Karpas-422 (cell line): ENCODE measurements around the gene RAPGEF3. TPM values are rescaled to one million over a fixed set of nuclear protein-coding genes. Genes with fewer than 3 reads are reported as not detected.

Experiments
- DNase-seq: peaks from one replicate; pipeline ENCODE4 v3.0.0-alpha.2; 2015
- H2AFZ ChIP-seq: fragments of 200-600 bp; sonication (generic); 2 replicates; pipeline ENCODE4 v1.6.1; 2014; ENCODE audit warnings: antibody characterized with exemption, low read length, mixed read lengths
- H3K27ac ChIP-seq: fragments of 200-600 bp; sonication (generic); 2 replicates; pipeline ENCODE4 v1.5.1; 2014; ENCODE audit warnings: mild to moderate bottlenecking, low read length, moderate library complexity
- H3K27me3 ChIP-seq: fragments of 200-600 bp; sonication (generic); 2 replicates; pipeline ENCODE4 v1.6.1; 2014; ENCODE audit warnings: low read length, mixed read lengths
- H3K36me3 ChIP-seq: fragments of 200-600 bp; sonication (generic); 2 replicates; pipeline ENCODE4 v1.6.1; 2014; ENCODE audit warnings: low read length, mixed read lengths; ENCODE audit not compliant: insufficient read depth
- H3K4me1 ChIP-seq: fragments of 200-600 bp; sonication (generic); 2 replicates; pipeline ENCODE4 v1.6.1; 2014; ENCODE audit warnings: mild to moderate bottlenecking, low read length, mixed read lengths
- H3K4me2 ChIP-seq: fragments of 200-600 bp; sonication (generic); 2 replicates; pipeline ENCODE4 v1.6.1; 2014; ENCODE audit warnings: low read length, low read depth, mild to moderate bottlenecking; ENCODE audit not compliant: poor library complexity, severe bottlenecking
- H3K4me3 ChIP-seq: fragments of 200-600 bp; sonication (generic); 2 replicates; pipeline ENCODE4 v1.5.1; 2014; ENCODE audit warnings: mild to moderate bottlenecking, antibody characterized with exemption, low read length, mixed read lengths
- H3K79me2 ChIP-seq: fragments of 200-600 bp; sonication (generic); 2 replicates; pipeline ENCODE4 v1.6.1; 2014; ENCODE audit warnings: mild to moderate bottlenecking, low read length, mixed read lengths
- H3K9ac ChIP-seq: fragments of 200-600 bp; sonication (generic); 2 replicates; pipeline ENCODE4 v1.6.0; 2014; ENCODE audit warnings: low read length
- H3K9me2 ChIP-seq: fragments of 200-600 bp; sonication (generic), shearing (Covaris generic); replicated peaks from 2 replicates; pipeline ENCODE4 v1.6.0; 2014; ENCODE audit warnings: mild to moderate bottlenecking, low read length, moderate library complexity; ENCODE audit not compliant: insufficient read depth
- H3K9me3 ChIP-seq: fragments of 300-700, 200-600 bp; sonication (generic); 2 replicates; pipeline ENCODE4 v1.6.1; 2014; ENCODE audit warnings: low read length, mixed read lengths
- H4K20me1 ChIP-seq: fragments of 200-600 bp; sonication (generic); 2 replicates; pipeline ENCODE4 v1.6.1; 2014; ENCODE audit warnings: mild to moderate bottlenecking, antibody characterized with exemption, low read length, low read depth; ENCODE audit not compliant: insufficient read depth
- total RNA-seq: library from RNA; depleted of rRNA; stranded (reverse); fragments of >200 nt; shearing (Covaris generic); gene quantifications from 2 replicates; pipeline ENCODE4 v1.2.3, GENCODE V29; 2014; ENCODE audit warnings: low replicate concordance

RAPGEF3 gene
- total RNA-seq, 1 experiment from 2014 or later = 4.4 TPM

- H3K9me2 ChIP-seq = no peaks in the 10 kb centered on the region
- H3K9me3 ChIP-seq = no peaks in the 10 kb centered on the region
- peaks cover 64% of the 10 kb centered on the region for H3K4me1 ChIP-seq
- no peaks in the 10 kb centered on the region for H4K20me1 ChIP-seq
- H3K27me3 ChIP-seq = no peaks in the 10 kb centered on the region
- peak; percentile 86 for DNase-seq
- H3K9ac ChIP-seq = peak overlapping the region; percentile 44
- peak overlapping the region; percentile 75 for H3K4me2 ChIP-seq
- H2AFZ ChIP-seq = no peak overlapping the region
- H3K4me3 ChIP-seq = peak overlapping the region; percentile 0; the same call in 1 of the 2 replicates
- H3K36me3 ChIP-seq = no peaks in the 10 kb centered on the region
- H3K79me2 ChIP-seq = peaks cover 27% of the 10 kb centered on the region
- peak overlapping the region; percentile 74 for H3K27ac ChIP-seq
Observed at GRCh38 chr12:47775100-47775911, 16.6 kb upstream of the RAPGEF3 start.

GRCh38 chr12:47774663-47775062 is 16.0 kb upstream of the RAPGEF3 start:
- Histone ChIP-seq H4K20me1 (no peaks in the 10 kb centered on the region), H3K79me2 (peaks cover 27% of the 10 kb centered on the region), H3K36me3 (no peaks in the 10 kb centered on the region), H3K4me1 (peaks cover 63% of the 10 kb centered on the region), H3K4me3 (peak overlapping the region; percentile 71; the same call in 1 of the 2 replicates), H3K27me3 (no peaks in the 10 kb centered on the region), H3K9me2 (no peaks in the 10 kb centered on the region), H3K9ac (peak overlapping the region; percentile 44), H3K9me3 (no peaks in the 10 kb centered on the region), H3K4me2 (peak overlapping the region; percentile 75), H3K27ac (peak overlapping the region; percentile 74), H2AFZ (no peak overlapping the region)
- DNase-seq = no peak

- Histone ChIP-seq H3K27ac (peak overlapping the region; percentile 3; the same call in 1 of the 2 replicates), H3K4me2 (peak overlapping the region; percentile 75), H3K9ac (peak overlapping the region; percentile 80), H3K36me3 (no peaks in the 10 kb centered on the region), H4K20me1 (no peaks in the 10 kb centered on the region), H3K4me3 (peak overlapping the region; percentile 71), H3K9me3 (no peaks in the 10 kb centered on the region), H2AFZ (no peak overlapping the region), H3K4me1 (peaks cover 58% of the 10 kb centered on the region), H3K27me3 (no peaks in the 10 kb centered on the region), H3K9me2 (no peaks in the 10 kb centered on the region), H3K79me2 (peaks cover 27% of the 10 kb centered on the region)
- DNase-seq = no peak
Observed at GRCh38 chr12:47773858-47774580, 15.3 kb upstream of the RAPGEF3 start.

- peaks cover 27% of the 10 kb centered on the region for H3K79me2 ChIP-seq
- H3K27ac ChIP-seq = peak within 1 kb of the TSS; percentile 3; the same call in 1 of the 2 replicates
- no peaks in the 10 kb centered on the region for H4K20me1 ChIP-seq
- peak within 1 kb of the TSS; percentile 71 for H3K4me3 ChIP-seq
- DNase-seq = peak; percentile 91
- H3K4me1 ChIP-seq = peaks cover 50% of the 10 kb centered on the region
- peak within 1 kb of the TSS; percentile 75 for H3K4me2 ChIP-seq
- H3K9ac ChIP-seq = peak within 1 kb of the TSS; percentile 80
- H3K27me3 ChIP-seq = no peaks in the 10 kb centered on the region
- no peaks in the 10 kb centered on the region for H3K36me3 ChIP-seq
- no peaks in the 10 kb centered on the region for H3K9me3 ChIP-seq
- H2AFZ ChIP-seq = peak within 1 kb of the TSS; percentile 46; the same call in 1 of the 2 replicates
- no peaks in the 10 kb centered on the region for H3K9me2 ChIP-seq
Observed at GRCh38 chr12:47773062-47773857, 14.6 kb upstream of the RAPGEF3 start, which contains the start of gene SLC48A1. Gene SLC48A1 (plus strand): TSS chr12:47773238. CDS start chr12:47773305, 67 bp downstream.

GRCh38 chr12:47772738-47773061 is 14.0 kb upstream of the RAPGEF3 start:
- Histone ChIP-seq H3K4me3 (peak overlapping the region; percentile 71), H3K9me3 (no peaks in the 10 kb centered on the region), H3K27me3 (no peaks in the 10 kb centered on the region), H3K27ac (no peak overlapping the region), H3K79me2 (peaks cover 26% of the 10 kb centered on the region), H4K20me1 (no peaks in the 10 kb centered on the region), H3K4me1 (peaks cover 45% of the 10 kb centered on the region), H3K36me3 (no peaks in the 10 kb centered on the region), H3K9ac (peak overlapping the region; percentile 80), H2AFZ (no peak overlapping the region), H3K9me2 (no peaks in the 10 kb centered on the region), H3K4me2 (peak overlapping the region; percentile 75)
- no peak for DNase-seq

- peaks cover 22% of the 10 kb centered on the region for H3K79me2 ChIP-seq
- H3K4me3 ChIP-seq = peak overlapping the region; percentile 71
- H3K9ac ChIP-seq = peak overlapping the region; percentile 80
- no peak overlapping the region for H3K27ac ChIP-seq
- no peaks in the 10 kb centered on the region for H3K36me3 ChIP-seq
- H3K27me3 ChIP-seq = no peaks in the 10 kb centered on the region
- DNase-seq = no peak
- peaks cover 39% of the 10 kb centered on the region for H3K4me1 ChIP-seq
- H3K9me3 ChIP-seq = no peaks in the 10 kb centered on the region
- peak overlapping the region; percentile 75 for H3K4me2 ChIP-seq
- H4K20me1 ChIP-seq = no peaks in the 10 kb centered on the region
- H2AFZ ChIP-seq = no peak overlapping the region
- no peaks in the 10 kb centered on the region for H3K9me2 ChIP-seq
Observed at GRCh38 chr12:47772094-47772660, 13.5 kb upstream of the RAPGEF3 start.

- Histone ChIP-seq H3K27me3 (no peaks in the 10 kb centered on the region), H3K27ac (no peak overlapping the region), H3K4me1 (peaks cover 34% of the 10 kb centered on the region), H4K20me1 (no peaks in the 10 kb centered on the region; the same call in 1 of the 2 replicates), H3K79me2 (peaks cover 14% of the 10 kb centered on the region), H3K9me3 (no peaks in the 10 kb centered on the region), H3K9me2 (no peaks in the 10 kb centered on the region), H3K9ac (no peak overlapping the region), H3K36me3 (no peaks in the 10 kb centered on the region), H2AFZ (no peak overlapping the region), H3K4me3 (no peak overlapping the region), H3K4me2 (no peak overlapping the region)
- DNase-seq = no peak
Observed at GRCh38 chr12:47771304-47771703, 12.6 kb upstream of the RAPGEF3 start.
